Fibroblast of mammary gland (primary cell): ENCODE data around the gene CDKAL1.
"Not testable (repeated sequence)": the region's sequence is repeated elsewhere in the genome, so short reads cannot be mapped to it uniquely, and the experiment has no call there.

Source experiments
- DNase-seq: peaks from one replicate; pipeline ENCODE4 v3.0.0-alpha.2; 2010; ENCODE audit warnings: low read depth
- H3K4me3 ChIP-seq: 2 replicates; pipeline ENCODE4 v1.5.1; 2011; ENCODE audit warnings: low read depth, mild to moderate bottlenecking, low read length, moderate library complexity; ENCODE audit not compliant: control insufficient read depth
- CTCF ChIP-seq: conservative IDR thresholded peaks from 2 replicates; pipeline ENCODE4 v1.5.1; 2011; ENCODE audit warnings: low read depth, low read length, inconsistent platforms; ENCODE audit not compliant: control insufficient read depth, insufficient read depth

Gene CDKAL1

GRCh38 chr6:20746805-20747558 lies 212.7 kb downstream of the CDKAL1 start:
- no peak for DNase-seq
- TF ChIP-seq CTCF, result no peak
- no peak overlapping the region for H3K4me3 ChIP-seq

- no peak for DNase-seq
- TF ChIP-seq CTCF, result no peak
- no peak overlapping the region for H3K4me3 ChIP-seq
Observed at GRCh38 chr6:20747991-20748390, 213.7 kb downstream of the CDKAL1 start.

- DNase-seq, result peak; percentile 40
Observed at GRCh38 chr6:20751293-20751935, 217.2 kb downstream of the CDKAL1 start.

GRCh38 chr6:20755631-20756030 lies 221.4 kb downstream of the CDKAL1 start:
- no peak overlapping the region for H3K4me3 ChIP-seq
- no peak for TF ChIP-seq CTCF
- peak; percentile 56 for DNase-seq

More at GRCh38 chr6:20751293-20751935, 217.2 kb downstream of the CDKAL1 start:
- no peak for TF ChIP-seq CTCF
- no peak overlapping the region for H3K4me3 ChIP-seq

- H3K4me3 ChIP-seq, DNase-seq: not testable (repeated sequence)
Observed at GRCh38 chr6:20756584-20757147, 222.4 kb downstream of the CDKAL1 start.

- H3K4me3 ChIP-seq, result no peak overlapping the region
- no peak for TF ChIP-seq CTCF
- DNase-seq, result peak; percentile 72
Observed at GRCh38 chr6:20757761-20758160, 223.5 kb downstream of the CDKAL1 start.

- no peak overlapping the region for H3K4me3 ChIP-seq
- no peak for DNase-seq
- TF ChIP-seq CTCF, result no peak
Observed at GRCh38 chr6:20763296-20763695, 229.0 kb downstream of the CDKAL1 start.
